CD4-positive, alpha-beta T cell treated with Interleukin-1 beta for 1 hour (primary cell): ENCODE measurements around the gene NDOR1.

Experiments used
- DNase-seq, 2 donors: peaks; one replicate each; pipeline ENCODE4 v3.0.0-alpha.2; 2020 to 2022

NDOR1 gene

GRCh38 chr9:137167747-137168572 lies 37.5 kb upstream of the NDOR1 start:
- no peak for DNase-seq

- no peak for DNase-seq
These were observed 37.0 kb upstream of the NDOR1 start for GRCh38 chr9:137168573-137168903.

- DNase-seq: no peak
These were observed 36.3 kb upstream of the NDOR1 start for GRCh38 chr9:137168904-137169856.

GRCh38 chr9:137169896-137170358 lies 35.6 kb upstream of the NDOR1 start, which contains the start of gene LRRC26:
Gene LRRC26, minus strand, starts transcription at chr9:137170051. Its CDS starts 108 bp downstream, at chr9:137169943.
- DNase-seq: no peak

- no peak for DNase-seq
These were observed 34.9 kb upstream of the NDOR1 start for GRCh38 chr9:137170486-137171148.

GRCh38 chr9:137171149-137171900 lies 34.2 kb upstream of the NDOR1 start:
- DNase-seq: no peak

GRCh38 chr9:137172901-137173795 lies 32.4 kb upstream of the NDOR1 start:
- no peak for DNase-seq

GRCh38 chr9:137173796-137174664 lies 31.5 kb upstream of the NDOR1 start:
- no peak for DNase-seq

GRCh38 chr9:137174722-137175293 lies 30.7 kb upstream of the NDOR1 start:
- no peak for DNase-seq

GRCh38 chr9:137175345-137175961 lies 30.0 kb upstream of the NDOR1 start:
- DNase-seq: no peak

- peak; percentile 19 to 26 for DNase-seq
These were observed 29.0 kb upstream of the NDOR1 start for GRCh38 chr9:137176302-137177182.

- DNase-seq: no peak
These were observed 27.1 kb upstream of the NDOR1 start for GRCh38 chr9:137178201-137178938.

- DNase-seq: no peak
These were observed 26.4 kb upstream of the NDOR1 start for GRCh38 chr9:137178939-137179630.

- no peak for DNase-seq
These were observed 25.7 kb upstream of the NDOR1 start for GRCh38 chr9:137179761-137180160.

- no peak for DNase-seq
These were observed 25.0 kb upstream of the NDOR1 start for GRCh38 chr9:137180491-137180890.

GRCh38 chr9:137181680-137182079 lies 23.8 kb upstream of the NDOR1 start:
- no peak for DNase-seq

- no peak for DNase-seq
These were observed 22.7 kb upstream of the NDOR1 start for GRCh38 chr9:137182836-137183235.
